Mammary epithelial cell (primary cell): ENCODE measurements around the gene SPOCK2.

Experiments used
- CTCF ChIP-seq, 2 donors: IDR thresholded peaks in 1 of 2; conservative IDR thresholded peaks in 1 of 2; 2 replicates each; pipeline ENCODE4 v1.5.1; 2011 to 2012; ENCODE audit warnings: inconsistent platforms in 2 of 2, low read length in 2 of 2, mild to moderate bottlenecking in 2 of 2, control low read depth in 1 of 2, low read depth in 1 of 2; ENCODE audit not compliant: insufficient read depth in 1 of 2; ENCODE audit errors: extremely low read depth in 1 of 2
- EZH2 ChIP-seq: IDR thresholded peaks from 2 replicates; pipeline ENCODE4 v1.6.1; 2012; ENCODE audit warnings: low read length, inconsistent platforms, borderline replicate concordance

GRCh38 chr10:72039377-72039776, 49.0 kb downstream of the SPOCK2 start:
- TF ChIP-seq CTCF (conservative IDR thresholded peaks at IDR 0.05 in 1 of 2, IDR thresholded peaks at IDR 0.05 in 1 of 2; ENCODE audit: extremely low read depth in 1 of 2, insufficient read depth in 1 of 2, low read depth in 1 of 2, low read length in 2 of 2) (no peak), EZH2 (no peak)
